Common myeloid progenitor, CD34-positive (primary cell): ENCODE data around the gene DHODH.
"Not testable (repeated sequence)": the region's sequence is repeated elsewhere in the genome, so short reads cannot be mapped to it uniquely, and the experiment has no call there.

Experiments
- CTCF ChIA-PET: fragments of 350-600 bp; sonication (Branson Sonifier 250); formaldehyde crosslinking; loops from one replicate; lab custom pipeline; 2021; ENCODE audit warnings: antibody characterized with exemption; lab: Charles Lee
- POLR2A ChIA-PET: fragments of 350-600 bp; sonication (Branson Sonifier 250); formaldehyde crosslinking; loops from one replicate; lab custom pipeline; 2021; ENCODE audit warnings: antibody characterized with exemption; lab: Charles Lee
- DNase-seq, 3 donors: peaks; one replicate each; pipeline versions ENCODE4 v3.0.0 to v3.0.0-alpha.2; 2013
- H3K27ac ChIP-seq, 2 experiments: 1 replicate in 1 of 2; 2 replicates in 1 of 2; pipeline ENCODE4 v1.7.0; 2013; ENCODE audit warnings: inconsistent platforms in 2 of 2, low read length in 2 of 2, mild to moderate bottlenecking in 2 of 2, low read depth in 1 of 2, moderate library complexity in 1 of 2; ENCODE audit not compliant: severe bottlenecking in 2 of 2, insufficient read depth in 1 of 2, poor library complexity in 1 of 2
- H3K27me3 ChIP-seq, 5 experiments: replicated peaks in 2 of 5; 1 replicate in 3 of 5; 2 replicates in 2 of 5; pipeline versions ENCODE4 v1.6.1 to v1.7.0; 2013; ENCODE audit warnings: low read length in 4 of 5, mild to moderate bottlenecking in 2 of 5, moderate library complexity in 2 of 5, inconsistent platforms in 1 of 5; ENCODE audit not compliant: insufficient read depth in 5 of 5, control insufficient read depth in 4 of 5
- H3K36me3 ChIP-seq, 4 experiments: 1 replicate in 2 of 4; 2 replicates in 2 of 4; pipeline versions ENCODE4 v1.6.1 to v1.7.0; 2013; ENCODE audit warnings: low read length in 3 of 4, control low read depth in 1 of 4, mild to moderate bottlenecking in 1 of 4; ENCODE audit not compliant: control insufficient read depth in 4 of 4, insufficient read depth in 4 of 4
- H3K4me1 ChIP-seq, 4 experiments: 1 replicate in 3 of 4; 2 replicates in 1 of 4; pipeline versions ENCODE4 v1.6.1 to v1.7.1; 2013; ENCODE audit warnings: low read length in 3 of 4, mild to moderate bottlenecking in 3 of 4, control low read depth in 1 of 4, inconsistent platforms in 1 of 4, moderate library complexity in 1 of 4; ENCODE audit not compliant: control insufficient read depth in 4 of 4, insufficient read depth in 4 of 4; ENCODE audit errors: control extremely low read depth in 1 of 4
- H3K4me3 ChIP-seq, 7 experiments: 1 replicate in 4 of 7; 2 replicates in 3 of 7; pipeline versions ENCODE4 v1.5.1 to v1.7.0; 2013; ENCODE audit warnings: mild to moderate bottlenecking in 7 of 7, low read length in 6 of 7, moderate library complexity in 6 of 7, inconsistent platforms in 2 of 7, low read depth in 2 of 7, control low read depth in 1 of 7; ENCODE audit not compliant: insufficient read depth in 4 of 7, control insufficient read depth in 1 of 7; ENCODE audit errors: extremely low read depth in 1 of 7
- H3K9me3 ChIP-seq, 5 experiments: 1 replicate in 4 of 5; 2 replicates in 1 of 5; pipeline versions ENCODE4 v1.6.1 to v1.7.1; 2013; ENCODE audit warnings: low read length in 4 of 5, mild to moderate bottlenecking in 2 of 5, inconsistent platforms in 1 of 5, low read depth in 1 of 5, moderate library complexity in 1 of 5; ENCODE audit not compliant: control insufficient read depth in 4 of 5, insufficient read depth in 2 of 5; ENCODE audit errors: control extremely low read depth in 1 of 5
- WGBS: methylation state at CpG from one replicate; pipeline ENCODE4 v1.1.5; 2013; ENCODE audit not compliant: insufficient coverage; 5-methylcytosine and 5-hydroxymethylcytosine counted together

DHODH gene

GRCh38 chr16:71997578-71997977 lies 11.0 kb upstream of the DHODH start:
- POLR2A ChIA-PET, H3K27ac ChIP-seq, H3K36me3 ChIP-seq, H3K4me3 ChIP-seq, CTCF ChIA-PET, H3K9me3 ChIP-seq, DNase-seq, H3K27me3 ChIP-seq: not testable (repeated sequence)
- 97% methylated on average over 5 of the region's 9 CpGs for WGBS
- H3K4me1 ChIP-seq, result peaks cover 0 to 11% (median 2%) of the 10 kb centered on the region in 4 experiments

GRCh38 chr16:72001180-72001874 lies 7.2 kb upstream of the DHODH start:
- ChIA-PET POLR2A (no interaction called here), CTCF (interaction anchor here (1.4 kb wide), 1 partner anchor 11 kb away, joined by 3 read pairs; no protein-coding TSS in a partner anchor)
- no peak for DNase-seq
- H3K36me3 ChIP-seq, result no peaks in the 10 kb centered on the region
- H3K9me3 ChIP-seq, result no peaks in the 10 kb centered on the region
- WGBS, result 100% methylated on average over 3 of the region's 7 CpGs
- no peaks in the 10 kb centered on the region for H3K27me3 ChIP-seq
- no peak overlapping the region for H3K4me3 ChIP-seq
- H3K27ac ChIP-seq, result no peak overlapping the region
- peaks cover 0 to 11% (median 2%) of the 10 kb centered on the region in 4 experiments for H3K4me1 ChIP-seq

GRCh38 chr16:72002619-72003018 lies 5.9 kb upstream of the DHODH start:
- POLR2A ChIA-PET, result no interaction called here
- H3K27ac ChIP-seq, result no peak overlapping the region
- H3K27me3 ChIP-seq, result no peaks in the 10 kb centered on the region
- no CpG with 5 or more reads among the region's 1 CpG for WGBS
- H3K4me3 ChIP-seq, result no peak overlapping the region
- DNase-seq, result no peak
- no peaks in the 10 kb centered on the region for H3K36me3 ChIP-seq
- H3K9me3 ChIP-seq, result no peaks in the 10 kb centered on the region
- H3K4me1 ChIP-seq, result peaks cover 0 to 11% (median 2%) of the 10 kb centered on the region in 4 experiments
- CTCF ChIA-PET, result no interaction called here

GRCh38 chr16:72008065-72008423 lies 500 bp upstream of the DHODH start:
- CTCF ChIA-PET, H3K27ac ChIP-seq, H3K9me3 ChIP-seq, DNase-seq, POLR2A ChIA-PET, H3K4me1 ChIP-seq, H3K27me3 ChIP-seq: not testable (repeated sequence)
- Histone ChIP-seq H3K36me3 (peaks cover 0 to 13% (median 8%) of the 10 kb centered on the region in 4 experiments), H3K4me3 (peak overlapping the region in 3 of 7 experiments; percentile 60 to 95 (median 94))
- 92% methylated on average over 2 of the region's 9 CpGs for WGBS

GRCh38 chr16:72009779-72010178 lies 1.2 kb downstream of the DHODH start:
- Histone ChIP-seq H3K4me3 (peak overlapping the region in 1 of 7 experiments; percentile 98), H3K27ac (no peak overlapping the region), H3K4me1 (peaks cover 0 to 18% (median 4%) of the 10 kb centered on the region in 4 experiments), H3K9me3 (no peaks in the 10 kb centered on the region), H3K36me3 (peaks cover 0 to 23% (median 11%) of the 10 kb centered on the region in 4 experiments), H3K27me3 (no peaks in the 10 kb centered on the region)
- ChIA-PET CTCF (no interaction called here), POLR2A (no interaction called here)
- DNase-seq, result no peak
- 100% methylated on average over 4 of the region's 10 CpGs for WGBS

- H3K27me3 ChIP-seq, result no peaks in the 10 kb centered on the region
- ChIA-PET CTCF (interaction anchor here (0.7 kb wide), 1 partner anchor 12 kb away, joined by 3 read pairs; the partner anchor contains the start of gene PKD1L3), POLR2A (no interaction called here)
- peaks cover 0 to 18% (median 4%) of the 10 kb centered on the region in 4 experiments for H3K4me1 ChIP-seq
- no peak overlapping the region for H3K27ac ChIP-seq
- H3K36me3 ChIP-seq, result peaks cover 3 to 42% (median 31%) of the 10 kb centered on the region in 4 experiments
- H3K4me3 ChIP-seq, result no peak overlapping the region
- no peak for DNase-seq
- 95% methylated on average over 9 of the region's 9 CpGs for WGBS
- H3K9me3 ChIP-seq, result no peaks in the 10 kb centered on the region
These were observed 4.1 kb downstream of the DHODH start for GRCh38 chr16:72012607-72013006.

- Histone ChIP-seq H3K27ac (no peak overlapping the region), H3K9me3 (no peaks in the 10 kb centered on the region), H3K36me3 (peaks cover 3 to 48% (median 35%) of the 10 kb centered on the region in 4 experiments), H3K27me3 (no peaks in the 10 kb centered on the region), H3K4me3 (no peak overlapping the region), H3K4me1 (peaks cover 0 to 18% (median 3%) of the 10 kb centered on the region in 4 experiments)
- DNase-seq, result no peak
- ChIA-PET POLR2A (no interaction called here), CTCF (interaction anchor here (0.6 to 1.1 kb wide), 2 partner anchors 130 to 178 kb away, joined by 3 to 4 read pairs; partner anchors contain the start of gene ZNF821)
- WGBS, result 83% methylated on average over 5 of the region's 5 CpGs
These were observed 4.8 kb downstream of the DHODH start for GRCh38 chr16:72013389-72013788.
